WERI-Rb-1 (cell line): ENCODE measurements around the gene NT5DC1.

Source experiments
- DNase-seq: peaks from one replicate; pipeline ENCODE4 v3.0.0-alpha.2; 2020
- H3K27ac ChIP-seq: fragments of 250-450 bp; sonication (Bioruptor Pico); 2 replicates; pipeline ENCODE4 v1.5.1; 2020; ENCODE audit warnings: mild to moderate bottlenecking, moderate library complexity
- H3K27me3 ChIP-seq: fragments of 250-450 bp; sonication (Bioruptor Pico); 2 replicates; pipeline ENCODE4 v1.5.1; 2021; ENCODE audit warnings: mild to moderate bottlenecking, low read depth, moderate library complexity; ENCODE audit not compliant: insufficient read depth, severe bottlenecking
- H3K36me3 ChIP-seq: fragments of 250-450 bp; sonication (Bioruptor Pico); 2 replicates; pipeline ENCODE4 v1.5.1; 2020; ENCODE audit warnings: mild to moderate bottlenecking, moderate library complexity
- H3K4me3 ChIP-seq: 2 replicates; pipeline ENCODE4 v1.5.1; 2011; ENCODE audit warnings: low read depth, mild to moderate bottlenecking, control low read depth, low read length
- H3K9me3 ChIP-seq: fragments of 250-450 bp; sonication (Bioruptor Pico); 2 replicates; pipeline ENCODE4 v1.5.1; 2021; ENCODE audit warnings: mild to moderate bottlenecking, moderate library complexity; ENCODE audit not compliant: severe bottlenecking
- TF ChIP-seq, protein P1 (sequence below): IDR thresholded peaks from 2 replicates; pipeline ENCODE4 v1.5.1; 2011; ENCODE audit warnings: low read depth, mild to moderate bottlenecking, control low read depth, inconsistent platforms, low read length

NT5DC1 gene

DNA sequence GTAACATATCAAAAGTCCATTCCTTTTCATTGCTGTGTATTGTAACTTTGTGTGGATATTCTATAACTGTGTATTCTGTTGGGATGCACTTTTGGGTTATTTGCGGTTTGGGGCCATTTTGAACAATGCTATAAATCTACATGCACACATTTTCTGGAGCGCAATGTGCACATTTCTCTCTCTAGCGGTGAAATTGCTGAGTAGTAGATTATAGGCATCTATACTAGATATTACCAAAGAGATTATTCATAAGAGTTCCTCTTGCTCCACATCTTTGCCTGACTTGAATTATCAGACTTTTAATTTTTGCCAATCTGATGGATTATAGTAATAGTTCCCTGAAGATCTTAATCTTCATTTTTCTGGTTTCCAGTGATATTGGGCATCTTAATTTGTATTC lies 21.7 kb upstream of the NT5DC1 start:
- Histone ChIP-seq H3K27me3 (no peaks in the 10 kb centered on the region), H3K36me3 (no peaks in the 10 kb centered on the region), H3K27ac (no peak overlapping the region), H3K9me3 (no peaks in the 10 kb centered on the region), H3K4me3 (no peak overlapping the region)
- TF ChIP-seq, protein P1, sequence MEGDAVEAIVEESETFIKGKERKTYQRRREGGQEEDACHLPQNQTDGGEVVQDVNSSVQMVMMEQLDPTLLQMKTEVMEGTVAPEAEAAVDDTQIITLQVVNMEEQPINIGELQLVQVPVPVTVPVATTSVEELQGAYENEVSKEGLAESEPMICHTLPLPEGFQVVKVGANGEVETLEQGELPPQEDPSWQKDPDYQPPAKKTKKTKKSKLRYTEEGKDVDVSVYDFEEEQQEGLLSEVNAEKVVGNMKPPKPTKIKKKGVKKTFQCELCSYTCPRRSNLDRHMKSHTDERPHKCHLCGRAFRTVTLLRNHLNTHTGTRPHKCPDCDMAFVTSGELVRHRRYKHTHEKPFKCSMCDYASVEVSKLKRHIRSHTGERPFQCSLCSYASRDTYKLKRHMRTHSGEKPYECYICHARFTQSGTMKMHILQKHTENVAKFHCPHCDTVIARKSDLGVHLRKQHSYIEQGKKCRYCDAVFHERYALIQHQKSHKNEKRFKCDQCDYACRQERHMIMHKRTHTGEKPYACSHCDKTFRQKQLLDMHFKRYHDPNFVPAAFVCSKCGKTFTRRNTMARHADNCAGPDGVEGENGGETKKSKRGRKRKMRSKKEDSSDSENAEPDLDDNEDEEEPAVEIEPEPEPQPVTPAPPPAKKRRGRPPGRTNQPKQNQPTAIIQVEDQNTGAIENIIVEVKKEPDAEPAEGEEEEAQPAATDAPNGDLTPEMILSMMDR: no peak
- no peak for DNase-seq

DNA sequence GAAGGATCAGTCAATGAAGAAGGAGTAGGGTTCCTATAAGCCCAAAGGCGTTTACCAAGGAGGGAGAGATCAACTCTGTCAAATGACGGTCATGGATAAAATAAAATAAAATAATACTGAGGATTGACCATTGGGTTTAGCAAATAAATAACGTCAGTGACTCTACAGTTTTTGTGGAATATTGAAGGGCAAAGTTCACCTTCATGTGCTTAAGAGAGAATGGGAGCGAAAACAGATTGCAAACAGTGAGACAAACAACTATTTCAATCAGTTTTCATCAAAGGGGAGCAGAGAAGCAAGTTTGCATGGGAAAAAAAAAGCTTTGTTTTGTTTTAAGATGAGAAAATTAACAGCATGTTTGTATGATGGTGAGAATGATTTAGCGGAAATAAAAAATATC lies 17.6 kb upstream of the NT5DC1 start:
- Histone ChIP-seq H3K36me3 (no peaks in the 10 kb centered on the region), H3K9me3 (no peaks in the 10 kb centered on the region), H3K27me3 (no peaks in the 10 kb centered on the region), H3K4me3 (no peak overlapping the region), H3K27ac (no peak overlapping the region)
- DNase-seq: no peak
- TF ChIP-seq, protein P1: no peak

DNA sequence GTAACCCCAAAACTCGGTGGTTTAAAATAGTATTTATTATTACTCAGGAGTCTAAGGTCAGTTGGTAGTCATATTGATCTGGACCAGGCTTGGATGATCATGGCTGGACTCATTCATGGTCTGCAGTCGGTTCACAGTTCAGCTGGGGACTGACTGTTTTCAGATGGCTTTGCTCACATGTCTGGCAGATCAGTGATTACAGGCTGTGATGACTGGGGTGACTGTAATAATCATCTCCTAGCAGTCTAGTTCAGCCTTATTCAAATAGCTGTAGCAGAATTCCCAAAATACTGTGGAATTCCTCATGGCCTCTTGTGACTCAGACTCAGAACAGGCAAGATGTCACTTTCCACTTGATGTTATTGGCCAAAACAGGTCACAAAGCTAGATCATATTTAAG lies 16.4 kb upstream of the NT5DC1 start:
- no peak for DNase-seq
- Histone ChIP-seq H3K4me3 (no peak overlapping the region), H3K27me3 (no peaks in the 10 kb centered on the region), H3K36me3 (no peaks in the 10 kb centered on the region), H3K27ac (no peak overlapping the region), H3K9me3 (no peaks in the 10 kb centered on the region)
- TF ChIP-seq, protein P1: no peak

DNA sequence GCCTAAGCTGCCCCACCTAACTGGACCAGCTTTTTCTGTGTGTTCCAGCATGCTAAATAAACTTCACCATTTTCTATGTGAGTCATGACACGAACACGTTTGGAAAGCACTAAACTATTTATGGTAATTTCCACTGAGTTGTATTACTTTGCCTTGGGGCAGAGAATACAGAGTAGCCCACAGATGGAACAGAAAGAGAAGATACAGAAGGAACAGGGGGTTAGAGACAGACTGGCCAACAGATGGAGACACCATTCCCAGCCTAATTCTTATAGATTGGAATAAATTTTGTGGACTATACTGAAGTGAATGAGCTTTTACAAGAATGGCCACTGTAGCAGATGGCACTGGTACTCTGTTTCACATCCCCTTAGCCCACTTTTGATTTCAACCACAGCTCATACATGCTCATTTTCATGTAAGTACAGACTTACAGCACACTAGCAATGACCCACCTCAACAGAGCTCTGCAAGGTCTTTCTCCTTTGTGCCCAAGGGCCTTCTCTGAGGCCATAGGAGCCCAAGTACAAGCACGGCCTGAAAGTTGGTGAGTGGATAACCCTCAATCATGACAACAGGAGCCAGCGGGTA lies 13.1 kb upstream of the NT5DC1 start:
- no peaks in the 10 kb centered on the region for H3K27me3 ChIP-seq
- H3K36me3 ChIP-seq: no peaks in the 10 kb centered on the region
- TF ChIP-seq, protein P1: no peak
- H3K4me3 ChIP-seq: no peak overlapping the region
- no peaks in the 10 kb centered on the region for H3K9me3 ChIP-seq
- H3K27ac ChIP-seq: no peak overlapping the region
- DNase-seq: no peak

DNA sequence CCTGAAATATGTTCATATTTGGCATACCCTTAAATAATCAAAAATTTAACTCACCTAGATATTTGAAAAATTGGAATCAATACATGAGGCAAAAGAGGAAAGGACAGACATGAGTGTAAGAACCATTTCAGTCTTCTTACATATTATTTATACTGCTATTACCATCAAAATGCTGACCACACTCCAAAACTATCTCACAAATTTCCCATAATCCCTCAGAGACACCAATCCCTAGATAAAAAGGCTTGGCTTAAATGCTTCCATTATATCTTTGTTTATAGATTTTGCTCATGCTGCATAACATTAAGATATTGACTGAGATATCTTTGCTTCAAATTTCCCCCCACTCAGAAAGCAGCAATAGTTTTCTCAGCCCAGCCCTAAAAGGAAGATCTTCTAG lies 11.7 kb upstream of the NT5DC1 start:
- Histone ChIP-seq H3K9me3 (no peaks in the 10 kb centered on the region), H3K27me3 (no peaks in the 10 kb centered on the region), H3K27ac (no peak overlapping the region), H3K4me3 (no peak overlapping the region), H3K36me3 (no peaks in the 10 kb centered on the region)
- DNase-seq: no peak
- TF ChIP-seq, protein P1: no peak

DNA sequence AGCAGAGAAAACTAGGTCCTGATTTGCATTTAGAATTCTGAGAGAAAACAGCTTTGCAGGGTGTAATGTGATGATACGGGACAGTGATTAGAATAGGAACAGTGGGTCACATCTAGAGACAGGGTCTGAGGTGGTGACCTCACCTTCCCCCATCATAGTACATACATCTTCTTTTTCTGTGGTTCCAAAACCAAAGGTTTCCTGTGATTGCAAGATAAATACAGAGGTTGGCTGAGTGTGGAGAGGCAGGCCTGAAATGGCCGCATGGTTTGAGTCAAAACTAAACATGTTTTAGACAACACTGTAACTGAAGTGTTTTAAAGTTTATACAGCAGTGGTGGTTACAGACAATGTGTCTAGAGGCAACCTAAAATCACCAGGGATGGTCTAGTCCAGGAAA lies 10.4 kb upstream of the NT5DC1 start:
- TF ChIP-seq, protein P1: no peak
- Histone ChIP-seq H3K27ac (no peak overlapping the region), H3K4me3 (no peak overlapping the region), H3K9me3 (no peaks in the 10 kb centered on the region), H3K36me3 (no peaks in the 10 kb centered on the region), H3K27me3 (no peaks in the 10 kb centered on the region)
- no peak for DNase-seq
